ENCODE results near the gene PBX1.

The PBX1 gene

GRCh38 chr1:164725401-164725800 is 166.4 kb downstream of the PBX1 start:
- no peak for DNase-seq (ENCODE audit: low read depth)

DNA sequence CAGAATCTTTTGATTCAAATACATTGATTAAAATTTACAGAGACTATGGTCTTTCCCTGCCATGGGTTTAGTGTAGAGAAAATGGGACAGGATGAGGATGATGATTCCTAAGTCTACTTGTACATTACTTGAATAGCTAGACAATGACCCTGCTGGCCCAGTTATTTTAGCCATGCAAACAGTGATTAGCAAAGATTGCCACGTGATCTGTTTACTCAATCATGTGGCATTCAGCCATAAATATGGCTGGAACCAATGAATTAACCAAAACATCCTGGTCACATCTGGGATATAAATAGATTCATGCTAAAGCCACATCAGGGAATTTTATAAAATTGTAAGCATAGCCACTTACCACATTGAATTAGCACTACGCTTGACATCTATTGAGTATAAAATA is 167.3 kb downstream of the PBX1 start:
- no peak for DNase-seq (ENCODE audit: low read depth)

DNA sequence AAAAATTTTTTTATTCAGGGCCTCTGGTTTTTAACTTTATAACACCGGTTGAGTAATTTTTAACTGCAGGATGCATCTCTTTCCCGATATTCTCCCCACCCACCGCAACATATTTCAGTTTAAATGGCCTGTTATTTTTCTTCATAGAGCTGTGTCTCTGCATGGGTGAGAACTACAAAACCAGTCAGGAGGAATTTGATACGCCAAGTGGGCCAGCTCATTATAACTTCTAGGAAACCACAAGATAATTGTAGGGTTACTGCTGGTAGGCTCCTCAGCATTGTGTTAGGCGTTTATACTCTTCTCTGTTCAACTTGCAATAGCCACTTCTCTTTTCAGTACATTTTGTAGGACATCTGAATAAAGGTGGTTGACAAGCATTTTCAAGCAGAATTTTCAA is 169.7 kb downstream of the PBX1 start:
- no peak for DNase-seq (ENCODE audit: low read depth)

- no peak for DNase-seq (ENCODE audit: low read depth)
Measured at GRCh38 chr1:164731161-164731876, 172.3 kb downstream of the PBX1 start.

- DNase-seq (ENCODE audit: low read depth), result no peak
Measured at GRCh38 chr1:164733070-164733469, 174.1 kb downstream of the PBX1 start.

DNA sequence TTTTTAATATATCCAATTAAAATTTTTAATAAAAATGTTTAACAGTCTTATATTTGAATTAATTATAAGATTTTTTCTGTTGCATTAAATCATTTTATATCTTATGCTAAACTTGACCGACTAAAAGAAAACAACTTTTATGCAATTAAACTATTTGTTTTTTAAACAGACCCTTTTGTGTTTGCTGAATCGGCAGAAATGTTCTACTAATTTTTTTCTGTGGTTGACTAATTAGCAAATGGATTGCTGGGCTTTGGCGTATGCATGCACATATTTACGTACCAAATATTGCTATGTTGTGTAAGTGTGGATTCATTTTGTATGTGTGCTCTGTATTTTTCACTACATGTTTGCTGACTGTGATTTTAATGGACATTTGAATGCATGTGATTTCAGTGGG is 174.8 kb downstream of the PBX1 start:
- no peak for DNase-seq (ENCODE audit: low read depth)

DNA sequence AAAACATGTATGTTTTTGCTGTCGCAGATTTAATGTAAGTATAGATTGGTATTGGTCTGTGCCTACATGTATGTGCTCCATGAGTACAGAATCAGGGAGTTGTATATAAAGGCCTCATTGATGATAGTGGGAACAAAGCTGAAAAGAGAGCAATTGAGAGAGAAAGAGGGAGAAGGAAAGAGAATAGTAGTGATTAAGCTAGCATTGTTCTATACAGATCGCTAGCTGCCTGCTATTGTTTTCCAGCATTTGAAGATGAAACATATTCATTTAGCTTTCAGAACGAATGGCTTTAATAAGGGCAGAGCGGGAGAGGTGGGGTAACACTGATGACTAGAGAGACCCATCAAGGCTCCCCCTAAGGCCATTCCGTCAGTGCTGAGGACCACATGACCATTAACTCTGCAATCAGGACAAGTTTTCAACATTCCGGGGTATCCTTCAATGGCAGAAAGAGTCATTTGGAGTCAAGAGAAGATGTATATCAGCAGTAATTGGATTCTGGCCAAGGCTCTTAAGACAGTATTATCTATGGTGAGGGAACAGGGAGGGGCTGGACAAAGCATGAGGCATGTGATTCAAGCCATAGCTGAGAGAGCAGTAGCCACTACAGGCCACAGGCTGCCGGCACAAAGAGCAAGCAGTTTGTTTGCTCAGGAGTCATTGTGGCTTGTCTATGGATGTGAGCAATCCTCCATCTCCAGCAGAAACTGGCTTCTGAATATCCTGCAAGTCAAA is 176.5 kb downstream of the PBX1 start:
- DNase-seq (ENCODE audit: low read depth), result no peak

DNA sequence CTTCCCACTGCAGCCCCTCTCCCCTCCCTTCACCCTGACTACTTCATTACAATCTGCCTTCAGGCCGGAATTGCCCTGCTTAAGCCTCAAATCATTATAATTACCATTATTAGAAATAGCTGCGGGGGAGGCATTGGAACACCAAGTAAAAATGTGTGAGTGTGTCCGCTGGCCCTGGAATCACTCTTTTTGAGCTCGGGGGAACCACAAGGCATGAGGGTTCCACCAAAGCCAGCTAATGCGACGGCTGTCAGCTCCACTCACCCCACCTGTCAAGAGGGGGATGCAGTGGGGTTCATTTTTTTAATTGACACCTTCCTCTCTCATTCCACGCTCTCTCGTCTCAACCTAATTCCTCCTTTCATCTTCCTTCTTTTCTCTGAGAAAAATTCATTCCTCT is 177.2 kb downstream of the PBX1 start:
- no peak for DNase-seq (ENCODE audit: low read depth)

DNA sequence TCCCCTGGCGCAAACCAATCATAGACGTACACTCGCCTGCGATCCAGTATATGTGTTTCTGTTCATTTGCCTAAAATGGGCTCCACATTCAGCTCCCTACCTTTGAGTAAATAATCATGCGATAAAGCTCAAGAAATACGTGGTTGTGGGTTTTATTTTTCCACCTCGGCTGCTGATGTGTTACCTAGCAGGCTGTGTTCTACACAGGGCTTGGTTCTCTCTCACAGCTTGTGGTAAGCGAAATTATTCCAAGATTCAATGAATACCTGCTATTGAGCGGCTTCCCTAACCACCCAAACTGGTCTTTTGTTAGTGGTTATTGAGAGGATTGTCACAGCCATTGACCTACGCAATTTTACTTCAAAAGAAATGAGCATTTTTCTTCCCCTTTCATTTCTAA is 180.2 kb downstream of the PBX1 start:
- DNase-seq (ENCODE audit: low read depth), result no peak

DNA sequence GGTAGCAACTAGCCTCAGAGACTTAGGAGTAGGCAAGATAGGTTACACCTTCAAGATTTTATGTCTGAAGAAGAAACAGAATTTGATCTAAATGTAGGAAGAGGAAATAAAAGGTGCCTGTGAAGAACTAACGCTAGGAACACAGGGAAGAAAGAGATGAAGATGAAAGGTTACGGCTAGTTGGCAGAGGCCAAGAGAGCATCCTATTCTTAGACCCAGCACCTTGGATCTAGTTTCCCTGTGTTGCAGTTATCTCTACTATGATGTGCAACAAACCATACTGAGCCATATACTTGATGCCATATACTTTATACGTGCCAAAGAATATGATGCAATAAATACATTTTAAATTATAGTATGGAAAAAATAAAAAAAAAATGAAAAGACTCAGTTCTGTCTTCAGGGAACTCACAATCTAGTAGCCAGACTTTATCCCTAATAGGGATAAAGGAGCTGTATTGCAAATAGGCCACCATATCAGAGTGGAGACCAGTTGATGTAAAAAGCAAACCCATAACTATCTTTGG is 181.1 kb downstream of the PBX1 start:
- DNase-seq (ENCODE audit: low read depth), result no peak

DNA sequence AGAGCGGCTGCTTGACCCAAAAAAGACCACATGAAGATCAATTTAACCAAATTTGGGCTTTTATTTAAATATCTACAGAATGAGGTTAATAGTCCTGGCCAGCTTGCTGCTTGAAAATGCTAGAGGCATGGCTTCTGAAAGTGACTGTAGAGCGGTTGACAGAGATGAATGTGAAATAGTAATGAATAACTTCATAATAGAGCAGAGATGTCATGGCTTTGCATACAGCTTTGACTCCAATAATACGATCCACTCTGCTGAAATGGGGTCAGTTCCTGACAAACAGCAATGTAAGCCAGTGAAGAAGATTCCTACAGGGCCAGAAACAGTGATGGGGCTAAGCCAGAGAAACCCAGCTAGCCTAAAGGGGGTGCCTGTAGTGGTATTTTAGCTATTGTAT is 183.8 kb downstream of the PBX1 start:
- no peak for DNase-seq (ENCODE audit: low read depth)

GRCh38 chr1:164743976-164744375 is 185.0 kb downstream of the PBX1 start:
- no peak for DNase-seq (ENCODE audit: low read depth)

DNA sequence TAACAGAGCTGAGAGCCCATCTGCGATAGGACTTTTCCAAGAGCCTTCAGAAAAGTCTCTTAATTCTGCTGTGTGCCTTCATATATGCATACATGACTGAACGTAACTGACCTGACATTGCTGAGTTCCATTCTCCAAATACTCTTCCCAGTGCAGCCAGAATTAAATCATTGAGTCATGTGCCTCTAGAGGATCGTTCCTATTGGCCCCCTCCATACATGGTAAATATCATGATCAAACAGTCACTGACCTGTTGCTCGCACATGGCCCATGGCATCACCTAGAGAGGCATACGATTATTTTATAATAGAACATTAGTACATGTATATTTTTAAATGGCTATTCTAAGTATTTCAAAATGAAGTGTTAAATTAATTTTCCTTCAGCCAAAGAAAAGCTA is 186.8 kb downstream of the PBX1 start:
- DNase-seq (ENCODE audit: low read depth), result no peak

- DNase-seq (ENCODE audit: low read depth), result no peak
Measured at GRCh38 chr1:164746632-164747031, 187.6 kb downstream of the PBX1 start.

DNA sequence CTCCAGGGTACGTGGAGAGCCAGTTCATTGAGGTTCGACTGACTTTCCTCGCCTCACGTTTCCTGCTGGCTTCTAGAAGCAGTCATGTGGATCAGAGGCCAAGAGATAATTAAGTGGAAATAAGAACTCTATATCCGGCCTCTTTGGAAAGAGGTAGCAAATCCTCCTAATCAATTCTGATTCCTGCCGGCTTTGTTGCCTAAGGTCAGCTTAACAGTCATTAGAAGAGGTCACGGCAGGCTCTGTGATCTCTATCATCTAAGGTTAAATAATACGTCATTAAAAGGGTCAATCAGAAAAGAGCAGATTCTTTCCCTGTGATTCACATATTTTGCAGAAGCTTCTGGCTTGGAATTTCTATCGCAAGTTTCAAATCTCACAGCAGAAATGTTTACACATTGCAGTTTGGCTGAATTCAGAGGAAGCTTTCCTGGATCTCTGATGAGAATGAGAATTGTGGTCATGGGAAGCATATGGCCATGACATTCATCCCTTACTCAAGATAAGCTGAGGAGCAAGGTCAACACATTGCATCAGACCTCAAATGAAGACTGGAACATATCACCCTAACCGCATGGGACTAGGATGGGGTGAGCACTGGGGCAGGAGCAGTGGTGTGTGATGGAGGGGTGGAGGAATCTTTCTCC is 189.4 kb downstream of the PBX1 start:
- no peak for DNase-seq (ENCODE audit: low read depth)

GRCh38 chr1:164753521-164754077 is 194.6 kb downstream of the PBX1 start:
- no peak for DNase-seq (ENCODE audit: low read depth)

- no peak for DNase-seq (ENCODE audit: low read depth)
Measured at GRCh38 chr1:164754088-164754600, 195.2 kb downstream of the PBX1 start.

- DNase-seq (ENCODE audit: low read depth), result no peak
Measured at GRCh38 chr1:164755690-164756089, 196.7 kb downstream of the PBX1 start.

DNA sequence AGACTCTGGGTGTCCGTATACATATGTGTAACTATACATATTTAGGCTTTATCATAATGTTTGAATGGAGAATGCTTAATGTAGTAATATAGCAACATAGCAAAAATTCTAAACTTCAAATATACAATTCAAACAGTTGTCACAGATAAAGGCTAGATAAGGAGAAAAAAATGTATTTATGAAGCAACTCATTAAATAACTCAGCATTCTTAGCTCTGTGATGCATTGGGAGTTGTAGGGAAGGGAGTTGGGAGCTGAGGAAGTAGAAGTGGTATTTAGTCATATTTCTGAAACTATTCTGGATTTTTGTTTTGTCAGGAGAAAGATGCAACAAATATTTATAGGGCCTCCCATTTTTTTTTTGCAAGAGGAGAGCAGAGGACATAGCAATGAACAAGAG is 197.8 kb downstream of the PBX1 start:
- DNase-seq (ENCODE audit: low read depth), result no peak

GRCh38 chr1:164757625-164758024 is 198.6 kb downstream of the PBX1 start:
- no peak for DNase-seq (ENCODE audit: low read depth)

GRCh38 chr1:164759144-164759920 is 200.3 kb downstream of the PBX1 start:
- DNase-seq (ENCODE audit: low read depth), result no peak

- DNase-seq (ENCODE audit: low read depth), result no peak
Measured at GRCh38 chr1:164759979-164760469, 201.0 kb downstream of the PBX1 start.
